Activated T-cell treated with anti-CD3 and anti-CD28 coated beads, Interleukin-2, amount 50 U/mL, for 72 hours (primary cell): ENCODE results near the gene SDC3. TPM values are rescaled to one million over a fixed set of nuclear protein-coding genes. Genes with fewer than 3 reads are reported as not detected.

ENCODE experiments used
- ATAC-seq, 2 donors: fragments of 150-1000 bp; cut with Tn5 transposase; replicated peaks in 1 of 2; 2 replicates each; pipeline ENCODE4 v1.10.0; 2021; ENCODE audit warnings: moderate library complexity in 2 of 2, mild to moderate bottlenecking in 1 of 2
- DNase-seq, 2 donors: peaks; one replicate each; pipeline ENCODE4 v3.0.0; 2021 to 2022; ENCODE audit warnings: mixed read lengths in 1 of 2
- H3K27ac Mint-ChIP-seq: one replicate; pipeline ENCODE4 v1.8.0; 2022; ENCODE audit warnings: mild to moderate bottlenecking, moderate library complexity, mixed read lengths
- H3K27me3 Mint-ChIP-seq: one replicate; pipeline ENCODE4 v1.8.0; 2022; ENCODE audit warnings: low read depth, mixed read lengths
- H3K36me3 Mint-ChIP-seq, 2 donors: one replicate each; pipeline ENCODE4 v1.8.0; 2022; ENCODE audit warnings: mixed read lengths in 2 of 2, mild to moderate bottlenecking in 1 of 2; ENCODE audit not compliant: insufficient read depth in 2 of 2
- H3K4me1 Mint-ChIP-seq: one replicate; pipeline ENCODE4 v1.8.0; 2022; ENCODE audit warnings: low read depth, mixed read lengths
- H3K4me3 Mint-ChIP-seq, 2 donors: one replicate each; pipeline ENCODE4 v1.8.0; 2022; ENCODE audit warnings: mild to moderate bottlenecking in 2 of 2, mixed read lengths in 2 of 2, moderate library complexity in 2 of 2
- H3K9me3 Mint-ChIP-seq, 2 donors: one replicate each; pipeline ENCODE4 v1.8.0; 2022; ENCODE audit warnings: mixed read lengths in 2 of 2
- total RNA-seq, 2 donors: library from RNA; stranded (reverse); gene quantifications; one replicate each; pipeline ENCODE4 v1.2.3, GENCODE V29; 2022

SDC3 gene
- total RNA-seq, 2 donors from 2014 or later = 0.12 to 0.25 TPM

GRCh38 chr1:30887485-30888315, 20.9 kb downstream of the SDC3 start:
- Mint-ChIP-seq H3K9me3 (no peaks in the 10 kb centered on the region), H3K36me3 (no peaks in the 10 kb centered on the region), H3K4me1 (no peaks in the 10 kb centered on the region), H3K27me3 (peaks cover 15% of the 10 kb centered on the region), H3K27ac (no peak overlapping the region), H3K4me3 (no peak overlapping the region)
- DNase-seq (no peak), ATAC-seq (no peak)

GRCh38 chr1:30886710-30887428, 21.7 kb downstream of the SDC3 start:
- H3K27me3 Mint-ChIP-seq = peaks cover 15% of the 10 kb centered on the region
- no peak overlapping the region for H3K4me3 Mint-ChIP-seq
- no peaks in the 10 kb centered on the region for H3K36me3 Mint-ChIP-seq
- ATAC-seq (no peak), DNase-seq (no peak)
- no peaks in the 10 kb centered on the region for H3K9me3 Mint-ChIP-seq
- H3K27ac Mint-ChIP-seq = no peak overlapping the region
- H3K4me1 Mint-ChIP-seq = no peaks in the 10 kb centered on the region

- H3K4me3 Mint-ChIP-seq = no peak overlapping the region
- H3K4me1 Mint-ChIP-seq = no peaks in the 10 kb centered on the region
- peaks cover 15% of the 10 kb centered on the region for H3K27me3 Mint-ChIP-seq
- H3K9me3 Mint-ChIP-seq = no peaks in the 10 kb centered on the region
- ATAC-seq = no peak
- no peaks in the 10 kb centered on the region for H3K36me3 Mint-ChIP-seq
- H3K27ac Mint-ChIP-seq = no peak overlapping the region
- no peak for DNase-seq
Observed at GRCh38 chr1:30885570-30886522, 22.7 kb downstream of the SDC3 start.

GRCh38 chr1:30884723-30885122, 23.8 kb downstream of the SDC3 start:
- no peak overlapping the region for H3K27ac Mint-ChIP-seq
- H3K9me3 Mint-ChIP-seq = no peaks in the 10 kb centered on the region
- peaks cover 19% of the 10 kb centered on the region for H3K27me3 Mint-ChIP-seq
- ATAC-seq (no peak), DNase-seq (no peak)
- H3K4me1 Mint-ChIP-seq = no peaks in the 10 kb centered on the region
- no peak overlapping the region for H3K4me3 Mint-ChIP-seq
- no peaks in the 10 kb centered on the region for H3K36me3 Mint-ChIP-seq

DNA sequence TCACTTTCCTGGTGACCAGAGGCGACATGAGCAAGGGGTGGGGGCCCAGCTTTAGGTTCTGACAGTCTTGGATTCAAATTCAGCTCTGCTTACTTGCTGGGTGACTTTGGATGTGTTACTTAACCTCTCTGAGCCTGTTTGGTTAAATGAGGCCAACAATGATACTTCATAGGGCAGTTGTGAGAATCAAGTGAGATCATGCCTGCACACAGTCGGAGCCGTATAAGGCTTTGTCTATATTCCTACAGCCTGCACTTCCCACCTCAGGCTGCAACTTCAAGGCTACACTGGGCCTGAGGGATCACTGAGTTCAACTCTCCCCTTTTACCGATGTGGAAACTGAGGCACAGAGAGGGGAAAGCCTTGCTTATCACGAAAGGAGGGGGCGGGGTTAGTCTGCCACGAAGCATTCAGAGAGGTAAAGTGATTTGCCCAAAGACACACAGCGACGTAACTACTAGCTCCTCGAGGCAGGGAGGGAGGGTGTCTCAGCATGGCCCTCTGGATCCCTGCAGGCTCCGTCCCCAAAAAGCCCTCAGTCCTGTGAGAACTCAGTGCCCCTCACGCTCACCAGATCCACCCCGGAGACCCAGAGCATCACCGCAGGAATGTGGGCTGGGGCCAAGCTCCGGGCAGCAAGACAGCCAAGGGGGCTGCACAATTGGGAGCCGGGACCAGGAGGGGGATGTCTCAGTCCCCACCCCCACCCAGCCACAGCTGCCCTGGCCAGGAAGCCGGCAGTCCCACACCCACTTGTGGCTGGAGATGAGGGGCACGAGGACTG, 25.0 kb downstream of the SDC3 start:
- H3K4me3 Mint-ChIP-seq = no peak overlapping the region
- no peaks in the 10 kb centered on the region for H3K9me3 Mint-ChIP-seq
- peaks cover 29% of the 10 kb centered on the region for H3K27me3 Mint-ChIP-seq
- no peaks in the 10 kb centered on the region for H3K4me1 Mint-ChIP-seq
- H3K36me3 Mint-ChIP-seq = no peaks in the 10 kb centered on the region
- no peak overlapping the region for H3K27ac Mint-ChIP-seq
- DNase-seq = no peak
- ATAC-seq = no peak

- Mint-ChIP-seq H3K27ac (no peak overlapping the region), H3K36me3 (no peaks in the 10 kb centered on the region), H3K27me3 (peaks cover 36% of the 10 kb centered on the region), H3K4me3 (no peak overlapping the region), H3K4me1 (no peaks in the 10 kb centered on the region), H3K9me3 (no peaks in the 10 kb centered on the region)
- DNase-seq = no peak
- no peak for ATAC-seq
Observed at GRCh38 chr1:30882678-30883388, 25.7 kb downstream of the SDC3 start.

GRCh38 chr1:30881319-30882181, 27.0 kb downstream of the SDC3 start:
- ATAC-seq = peak in 1 of 2 donors; percentile 46
- DNase-seq = no peak
- H3K4me3 Mint-ChIP-seq = no peak overlapping the region
- no peak overlapping the region for H3K27ac Mint-ChIP-seq
- H3K27me3 Mint-ChIP-seq = peaks cover 47% of the 10 kb centered on the region
- H3K36me3 Mint-ChIP-seq = no peaks in the 10 kb centered on the region
- no peaks in the 10 kb centered on the region for H3K4me1 Mint-ChIP-seq
- no peaks in the 10 kb centered on the region for H3K9me3 Mint-ChIP-seq

DNA sequence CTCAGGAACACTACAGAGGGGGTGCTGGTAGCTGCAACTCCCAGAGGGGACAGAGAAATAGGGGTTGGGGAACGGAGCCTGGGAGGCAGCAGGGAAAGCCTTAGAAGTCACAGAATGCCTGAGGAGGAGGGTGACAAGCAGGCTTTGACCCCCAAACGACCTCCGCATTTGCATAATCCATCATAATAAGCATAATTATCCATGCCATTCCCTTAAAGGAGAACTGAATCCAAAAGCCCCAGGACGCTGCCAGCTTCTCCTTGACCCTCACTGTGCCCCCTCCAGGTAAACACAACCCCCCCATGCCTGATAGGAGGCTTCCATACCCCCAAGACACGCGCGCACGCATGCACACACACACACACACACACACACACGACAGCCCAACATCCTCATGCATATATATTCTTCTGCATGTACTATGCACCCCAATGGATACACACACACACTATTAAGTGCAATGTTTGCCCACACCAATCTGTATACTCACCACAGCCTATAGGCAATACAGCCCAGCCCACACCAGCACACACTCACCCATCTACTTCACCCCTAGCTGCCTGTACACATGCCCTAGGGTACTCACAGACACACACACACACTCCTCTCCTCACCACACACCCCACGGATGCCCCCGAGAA, 27.8 kb downstream of the SDC3 start:
- H3K27ac Mint-ChIP-seq = no peak overlapping the region
- ATAC-seq (peak in 1 of 2 donors; percentile 31), DNase-seq (no peak)
- no peak overlapping the region for H3K4me3 Mint-ChIP-seq
- no peaks in the 10 kb centered on the region for H3K9me3 Mint-ChIP-seq
- H3K4me1 Mint-ChIP-seq = no peaks in the 10 kb centered on the region
- peaks cover 45% of the 10 kb centered on the region for H3K27me3 Mint-ChIP-seq
- no peaks in the 10 kb centered on the region for H3K36me3 Mint-ChIP-seq

- DNase-seq = no peak
- Mint-ChIP-seq H3K27ac (no peak overlapping the region), H3K27me3 (peaks cover 49% of the 10 kb centered on the region), H3K36me3 (no peaks in the 10 kb centered on the region), H3K9me3 (no peaks in the 10 kb centered on the region), H3K4me3 (no peak overlapping the region), H3K4me1 (no peaks in the 10 kb centered on the region)
- no peak for ATAC-seq
Observed at GRCh38 chr1:30879940-30880677, 28.4 kb downstream of the SDC3 start.

- no peaks in the 10 kb centered on the region for H3K9me3 Mint-ChIP-seq
- H3K27ac Mint-ChIP-seq = no peak overlapping the region
- no peaks in the 10 kb centered on the region for H3K4me1 Mint-ChIP-seq
- ATAC-seq (no peak), DNase-seq (no peak)
- H3K27me3 Mint-ChIP-seq = peaks cover 41% of the 10 kb centered on the region
- no peaks in the 10 kb centered on the region for H3K36me3 Mint-ChIP-seq
- no peak overlapping the region for H3K4me3 Mint-ChIP-seq
Observed at GRCh38 chr1:30879126-30879786, 29.3 kb downstream of the SDC3 start.
